ENCODE measurements around the gene PROM1.

- no peak for TF ChIP-seq CTCF (IDR thresholded peaks at IDR 0.05; ENCODE audit: insufficient read depth, low read length, poor library complexity, severe bottlenecking)
- no peak for TF ChIP-seq EZH2phosphoT487 (conservative IDR thresholded peaks at IDR 0.05; ENCODE audit: low read length)
Measured at GRCh38 chr4:16031546-16032395, 52.1 kb downstream of the PROM1 start.
